ENCODE data around the gene HOXC6. TPM values are rescaled to one million over a fixed set of nuclear protein-coding genes. Genes with fewer than 3 reads are reported as not detected.

HOXC6 gene
- total RNA-seq, 1 experiment from 2014 or later, result 7.1 TPM

DNA sequence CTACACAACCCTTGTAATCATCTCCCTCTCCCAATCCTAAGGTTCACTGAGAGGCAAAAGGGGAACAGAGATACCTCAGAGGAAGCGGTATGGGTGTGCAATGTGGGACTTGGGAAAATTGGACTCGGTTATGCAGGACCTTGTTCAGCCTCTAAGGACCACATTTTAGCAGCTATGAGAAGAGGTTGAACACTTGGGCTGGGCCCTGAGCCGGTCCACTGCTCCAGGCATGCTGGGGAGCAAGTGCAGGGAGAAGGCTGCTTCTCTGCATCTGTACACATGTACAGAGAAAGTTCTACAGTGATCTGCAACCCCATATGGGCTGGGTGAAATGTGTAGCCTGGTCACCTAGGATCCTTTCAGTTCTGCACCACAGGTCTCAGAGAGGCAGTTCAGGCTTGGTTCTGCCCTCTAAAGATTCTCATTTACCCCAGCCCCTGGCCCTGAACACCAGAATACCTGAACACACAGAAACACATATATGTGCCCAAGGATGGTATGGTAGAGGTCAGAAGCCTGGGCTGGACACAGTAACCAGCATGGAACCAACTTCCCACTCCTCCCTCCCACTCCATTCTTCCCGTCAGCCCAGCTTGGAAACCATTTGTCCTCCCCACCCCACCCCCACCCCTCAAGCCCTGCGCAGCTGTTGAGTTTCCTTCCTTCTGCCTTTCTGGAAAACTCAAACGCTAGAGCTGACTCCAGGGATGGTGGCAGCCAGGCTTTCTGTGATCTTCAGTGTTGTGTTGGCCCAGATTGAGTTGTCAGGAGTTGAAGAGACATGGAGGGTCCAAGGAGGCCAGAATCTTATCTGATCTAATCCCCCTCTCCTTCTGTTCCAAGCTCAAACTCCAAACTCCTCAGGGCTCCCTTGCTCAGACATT, 15.0 kb downstream of the HOXC6 start:
- Mint-ChIP-seq H3K36me3 (ENCODE audit: insufficient read depth, unreplicated experiment) (no peaks in the 10 kb centered on the region), H3K27ac (ENCODE audit: low read depth, unreplicated experiment) (no peak overlapping the region), H3K4me3 (ENCODE audit: unreplicated experiment) (no peak overlapping the region), H3K4me1 (ENCODE audit: insufficient read depth, unreplicated experiment) (no peaks in the 10 kb centered on the region), H3K9me3 (ENCODE audit: unreplicated experiment) (no peaks in the 10 kb centered on the region), H3K27me3 (ENCODE audit: insufficient read depth, unreplicated experiment) (no peaks in the 10 kb centered on the region)
- ChIA-PET POLR2A (interaction anchor here (0.7 kb wide), 1 partner anchor 28 kb away, joined by 3 read pairs; no protein-coding TSS in a partner anchor), CTCF (interaction anchor here (0.7 to 3.0 kb wide), 3 partner anchors 11 to 171 kb away, joined by 3 to 15 read pairs (median 4); partner anchors contain the start of gene HOXC5)
- no TSS peak for BruUV-seq (replicated peaks)
- TF ChIP-seq, protein P1, sequence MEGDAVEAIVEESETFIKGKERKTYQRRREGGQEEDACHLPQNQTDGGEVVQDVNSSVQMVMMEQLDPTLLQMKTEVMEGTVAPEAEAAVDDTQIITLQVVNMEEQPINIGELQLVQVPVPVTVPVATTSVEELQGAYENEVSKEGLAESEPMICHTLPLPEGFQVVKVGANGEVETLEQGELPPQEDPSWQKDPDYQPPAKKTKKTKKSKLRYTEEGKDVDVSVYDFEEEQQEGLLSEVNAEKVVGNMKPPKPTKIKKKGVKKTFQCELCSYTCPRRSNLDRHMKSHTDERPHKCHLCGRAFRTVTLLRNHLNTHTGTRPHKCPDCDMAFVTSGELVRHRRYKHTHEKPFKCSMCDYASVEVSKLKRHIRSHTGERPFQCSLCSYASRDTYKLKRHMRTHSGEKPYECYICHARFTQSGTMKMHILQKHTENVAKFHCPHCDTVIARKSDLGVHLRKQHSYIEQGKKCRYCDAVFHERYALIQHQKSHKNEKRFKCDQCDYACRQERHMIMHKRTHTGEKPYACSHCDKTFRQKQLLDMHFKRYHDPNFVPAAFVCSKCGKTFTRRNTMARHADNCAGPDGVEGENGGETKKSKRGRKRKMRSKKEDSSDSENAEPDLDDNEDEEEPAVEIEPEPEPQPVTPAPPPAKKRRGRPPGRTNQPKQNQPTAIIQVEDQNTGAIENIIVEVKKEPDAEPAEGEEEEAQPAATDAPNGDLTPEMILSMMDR (IDR thresholded peaks at IDR 0.05; ENCODE audit: unreplicated experiment), result no peak
- no peak for DNase-seq (ENCODE audit: unreplicated experiment)
- intact Hi-C loops (cut with micrococcal nuclease), result no loop called here

DNA sequence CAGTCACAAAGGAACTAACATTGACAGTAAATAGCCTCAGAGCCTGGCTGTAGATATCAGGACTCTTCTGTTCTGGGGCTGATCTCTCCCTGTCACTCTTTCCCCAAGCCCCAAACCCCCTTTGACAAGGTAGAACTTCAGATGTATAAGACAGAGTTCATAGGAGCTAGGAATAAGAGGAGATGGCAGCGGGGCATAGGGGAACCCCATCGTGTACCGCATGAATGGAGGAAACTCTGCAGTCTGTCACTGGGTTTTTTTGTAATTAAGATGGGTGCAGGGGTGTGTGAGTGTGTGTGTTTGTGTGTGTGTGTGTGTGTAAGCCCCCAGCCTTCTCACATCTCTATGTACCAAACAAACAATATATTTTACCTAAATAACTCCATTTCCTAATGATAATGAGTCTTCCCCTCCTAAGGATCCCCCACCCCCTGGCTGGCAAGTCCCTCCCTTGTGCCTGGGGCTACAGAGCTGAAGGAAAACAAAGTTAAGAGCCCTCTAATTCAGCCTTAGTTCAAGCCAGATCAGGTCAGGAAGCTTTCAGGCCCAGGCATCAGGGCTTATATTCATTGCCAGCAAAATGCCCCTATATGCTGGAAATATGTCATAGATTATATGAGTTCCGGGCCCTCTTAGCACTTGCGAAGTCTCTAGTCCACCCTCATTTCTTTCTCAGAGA, 16.3 kb downstream of the HOXC6 start:
- no TSS peak for BruUV-seq (replicated peaks)
- TF ChIP-seq, protein P1 (IDR thresholded peaks at IDR 0.05; ENCODE audit: unreplicated experiment), result no peak
- Mint-ChIP-seq H3K4me3 (ENCODE audit: unreplicated experiment) (no peak overlapping the region), H3K27me3 (ENCODE audit: insufficient read depth, unreplicated experiment) (no peaks in the 10 kb centered on the region), H3K9me3 (ENCODE audit: unreplicated experiment) (no peaks in the 10 kb centered on the region), H3K4me1 (ENCODE audit: insufficient read depth, unreplicated experiment) (no peaks in the 10 kb centered on the region), H3K36me3 (ENCODE audit: insufficient read depth, unreplicated experiment) (no peaks in the 10 kb centered on the region), H3K27ac (ENCODE audit: low read depth, unreplicated experiment) (no peak overlapping the region)
- POLR2A ChIA-PET, result interaction anchor here (1.2 kb wide), 1 partner anchor 292 kb away, joined by 3 read pairs; no protein-coding TSS in a partner anchor
- CTCF ChIA-PET, result interaction anchor here (0.5 to 3.0 kb wide), 5 partner anchors 12 to 280 kb away, joined by 3 to 15 read pairs (median 3); partner anchors contain the start of gene HOXC5
- no peak for DNase-seq (ENCODE audit: unreplicated experiment)
- intact Hi-C loops (cut with micrococcal nuclease), result no loop called here

DNA sequence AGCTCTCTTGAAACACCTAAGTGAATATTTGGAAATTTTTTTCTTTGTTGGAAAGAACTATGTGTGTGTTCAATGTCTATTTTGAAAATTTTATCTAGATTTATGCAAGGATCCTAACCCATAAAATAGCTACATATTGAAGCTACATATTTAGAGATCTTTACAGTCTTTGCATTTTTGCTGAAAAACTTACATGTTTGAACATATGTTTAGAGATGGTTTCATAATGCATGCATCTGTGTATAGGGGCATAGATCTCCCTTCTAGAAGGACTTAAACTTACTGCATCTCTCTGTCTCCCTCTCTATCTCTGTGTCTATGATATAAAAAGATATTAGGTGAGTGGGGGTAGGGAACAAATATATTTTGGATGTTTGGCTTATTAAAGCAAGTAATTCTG, 17.2 kb downstream of the HOXC6 start:
- TF ChIP-seq, protein P1 (IDR thresholded peaks at IDR 0.05; ENCODE audit: unreplicated experiment), result no peak
- POLR2A ChIA-PET, result interaction anchor here (1.2 kb wide), 1 partner anchor 291 kb away, joined by 3 read pairs; no protein-coding TSS in a partner anchor
- CTCF ChIA-PET, result interaction anchor here (0.5 to 3.0 kb wide), 6 partner anchors 13 to 309 kb away, joined by 3 to 15 read pairs (median 3); partner anchors contain the start of gene HOXC5
- no peak for DNase-seq (ENCODE audit: unreplicated experiment)
- no peak overlapping the region for H3K27ac Mint-ChIP-seq (ENCODE audit: low read depth, unreplicated experiment)
- H3K4me3 Mint-ChIP-seq (ENCODE audit: unreplicated experiment), result no peak overlapping the region
- no peaks in the 10 kb centered on the region for H3K27me3 Mint-ChIP-seq (ENCODE audit: insufficient read depth, unreplicated experiment)
- no peaks in the 10 kb centered on the region for H3K36me3 Mint-ChIP-seq (ENCODE audit: insufficient read depth, unreplicated experiment)
- H3K9me3 Mint-ChIP-seq (ENCODE audit: unreplicated experiment), result no peaks in the 10 kb centered on the region
- no peaks in the 10 kb centered on the region for H3K4me1 Mint-ChIP-seq (ENCODE audit: insufficient read depth, unreplicated experiment)
- intact Hi-C loops (cut with micrococcal nuclease), result no loop called here
- no TSS peak for BruUV-seq (replicated peaks)
